ENCODE data around the gene C14orf132.

Gene C14orf132

DNA sequence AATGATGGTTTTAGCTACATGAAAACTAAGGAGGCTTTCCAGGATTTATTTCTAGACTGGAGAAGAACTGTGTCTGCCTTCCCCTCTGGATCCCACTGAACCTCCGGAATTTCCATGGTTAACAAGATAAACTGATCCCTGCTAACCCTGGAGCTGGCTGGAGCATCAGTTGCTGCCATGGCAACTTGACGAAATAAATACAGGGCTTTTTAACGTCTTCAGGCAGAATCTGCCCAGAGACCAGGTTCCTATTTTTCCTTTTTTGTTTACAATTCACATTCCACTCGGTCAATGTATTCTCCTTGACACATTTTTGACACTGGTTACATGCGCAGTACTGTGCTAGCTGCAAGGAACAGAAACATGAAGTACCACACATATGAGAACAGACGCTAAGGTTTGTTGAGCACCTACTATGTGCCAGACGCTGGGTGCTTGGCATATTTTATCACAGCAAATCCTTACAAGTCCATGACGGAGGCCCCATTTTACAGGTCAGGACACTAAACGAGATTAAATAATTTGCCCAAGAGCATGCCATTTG is 1.7 kb downstream of the C14orf132 start:
- DNase-seq: peak; percentile 13

DNA sequence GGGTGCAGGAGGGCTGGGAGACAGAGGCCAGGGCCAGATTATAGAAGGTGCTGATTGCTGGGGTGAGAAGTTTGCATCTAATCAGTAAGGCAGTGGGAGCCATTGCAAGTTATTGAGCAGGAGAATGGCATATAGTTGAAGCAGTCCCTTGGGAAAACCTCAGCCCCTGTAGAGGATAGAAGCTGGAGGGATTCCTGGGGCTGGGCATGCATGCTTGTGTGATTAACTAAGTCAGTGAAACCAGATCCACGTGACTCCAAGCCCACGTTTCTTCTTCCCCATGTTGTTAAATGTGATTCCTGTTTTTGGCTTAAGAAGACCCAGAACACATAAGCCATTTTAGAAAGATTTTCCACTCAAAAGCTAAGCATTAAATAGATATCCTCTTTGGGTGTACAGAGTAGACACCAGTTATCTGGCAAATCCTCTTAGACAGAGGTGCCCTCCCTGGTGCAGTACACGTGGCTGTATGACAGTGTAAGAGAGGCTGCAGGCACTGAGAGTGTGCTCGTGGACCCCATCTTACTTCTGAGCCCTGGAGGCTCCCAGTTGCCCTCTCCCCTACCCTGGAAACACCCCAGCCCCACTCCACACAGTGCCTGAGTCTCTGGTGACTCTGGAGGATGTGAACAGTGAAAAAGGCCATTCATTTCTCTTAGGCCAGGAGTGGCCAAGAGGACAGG is 3.2 kb downstream of the C14orf132 start:
- DNase-seq: peak; percentile 76

DNA sequence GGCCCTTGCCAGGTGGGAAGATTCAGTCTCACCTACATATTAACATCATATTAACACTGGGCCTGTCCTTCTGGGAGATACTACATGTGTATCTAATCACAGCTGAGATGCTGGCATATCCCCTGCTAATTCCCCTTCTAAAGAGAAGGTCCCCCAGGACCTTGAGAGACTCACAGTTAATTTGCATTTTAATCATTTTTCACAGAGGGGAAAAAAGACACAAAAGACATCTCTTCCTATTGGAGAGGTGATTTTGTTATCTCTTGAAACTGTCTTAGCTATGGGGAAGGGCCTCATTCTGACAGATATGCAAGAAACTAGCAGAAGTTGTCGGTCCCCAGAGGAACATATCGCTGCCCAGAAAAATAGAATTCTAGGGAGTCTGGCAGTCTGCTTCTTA is 7.5 kb downstream of the C14orf132 start:
- no peak for DNase-seq

DNA sequence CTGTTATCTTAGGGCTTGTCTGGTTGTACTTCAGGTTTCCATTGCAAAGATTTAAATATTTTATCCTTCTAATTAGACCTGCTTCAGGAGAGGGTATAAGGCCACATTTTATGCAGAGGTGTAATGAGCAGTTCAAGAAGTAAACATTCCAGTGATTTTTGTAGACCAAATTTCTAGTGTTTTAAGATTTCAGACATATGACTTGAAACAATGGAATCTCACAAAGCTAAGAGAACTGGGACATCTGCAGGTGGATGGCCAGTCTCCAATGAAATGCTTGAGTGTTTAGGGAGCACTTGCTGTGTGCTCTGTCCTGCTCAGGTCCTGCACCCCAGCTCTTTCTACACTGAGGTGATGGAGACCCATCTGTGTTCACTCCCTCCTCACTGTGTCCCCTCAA is 7.9 kb downstream of the C14orf132 start:
- DNase-seq: peak; percentile 27

DNA sequence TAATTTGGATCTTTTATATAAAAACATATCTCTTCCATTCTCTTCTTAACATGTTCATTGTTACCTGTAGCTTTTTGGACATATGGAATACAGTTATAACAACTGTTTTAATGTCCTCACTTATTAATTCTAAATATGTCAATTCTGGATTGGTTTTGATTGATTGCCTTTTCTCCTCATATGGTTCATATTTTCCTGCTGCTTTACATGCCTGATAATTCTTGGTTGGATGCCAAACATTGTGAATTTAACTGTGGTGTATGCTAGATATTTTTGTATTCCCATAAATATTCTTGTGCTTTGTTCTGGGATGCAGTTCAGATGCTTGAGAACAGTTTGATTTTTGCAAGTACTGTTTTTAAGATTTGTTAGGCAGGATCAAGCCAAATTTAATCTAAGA is 10.8 kb downstream of the C14orf132 start:
- peak; percentile 65 for DNase-seq

DNA sequence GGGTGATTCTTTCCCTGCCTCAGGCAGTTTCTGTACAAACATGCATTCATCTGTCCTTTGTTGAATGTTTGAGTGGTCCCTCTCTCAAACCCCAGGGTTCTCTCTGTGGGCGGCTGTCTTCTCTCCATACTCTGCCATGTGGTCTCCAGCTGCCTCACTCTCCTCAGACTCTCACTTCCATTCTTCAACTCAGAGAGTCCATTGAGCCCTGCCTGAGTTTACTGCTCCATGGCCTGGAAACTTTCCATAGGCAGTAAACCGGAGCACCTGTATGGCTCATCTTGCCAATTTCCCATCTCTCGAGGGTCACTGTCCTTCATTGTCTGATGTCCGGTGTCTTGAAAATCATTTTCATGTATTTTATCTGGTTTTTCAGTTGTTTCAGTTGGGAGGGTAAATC is 11.3 kb downstream of the C14orf132 start:
- peak; percentile 21 for DNase-seq

DNA sequence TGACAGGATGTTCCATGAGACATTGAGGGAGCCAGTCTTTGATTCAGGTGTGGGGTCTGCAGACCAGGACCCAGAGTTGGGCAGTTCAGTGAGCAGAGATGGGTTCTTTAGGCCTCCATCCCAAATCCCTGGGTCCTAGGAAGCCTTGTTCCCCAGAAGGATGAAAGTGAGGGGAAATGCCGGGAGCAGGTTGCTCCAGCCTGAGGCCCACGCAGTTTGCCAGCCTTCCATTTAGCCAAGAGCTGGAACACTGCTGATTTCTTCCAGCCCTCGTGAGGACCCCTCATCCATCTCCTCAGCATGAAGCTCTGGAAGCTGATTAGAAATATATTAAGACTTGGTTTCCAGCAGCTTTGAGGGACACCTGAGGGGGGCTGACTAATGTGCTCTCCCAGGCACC is 12.1 kb downstream of the C14orf132 start:
- no peak for DNase-seq

DNA sequence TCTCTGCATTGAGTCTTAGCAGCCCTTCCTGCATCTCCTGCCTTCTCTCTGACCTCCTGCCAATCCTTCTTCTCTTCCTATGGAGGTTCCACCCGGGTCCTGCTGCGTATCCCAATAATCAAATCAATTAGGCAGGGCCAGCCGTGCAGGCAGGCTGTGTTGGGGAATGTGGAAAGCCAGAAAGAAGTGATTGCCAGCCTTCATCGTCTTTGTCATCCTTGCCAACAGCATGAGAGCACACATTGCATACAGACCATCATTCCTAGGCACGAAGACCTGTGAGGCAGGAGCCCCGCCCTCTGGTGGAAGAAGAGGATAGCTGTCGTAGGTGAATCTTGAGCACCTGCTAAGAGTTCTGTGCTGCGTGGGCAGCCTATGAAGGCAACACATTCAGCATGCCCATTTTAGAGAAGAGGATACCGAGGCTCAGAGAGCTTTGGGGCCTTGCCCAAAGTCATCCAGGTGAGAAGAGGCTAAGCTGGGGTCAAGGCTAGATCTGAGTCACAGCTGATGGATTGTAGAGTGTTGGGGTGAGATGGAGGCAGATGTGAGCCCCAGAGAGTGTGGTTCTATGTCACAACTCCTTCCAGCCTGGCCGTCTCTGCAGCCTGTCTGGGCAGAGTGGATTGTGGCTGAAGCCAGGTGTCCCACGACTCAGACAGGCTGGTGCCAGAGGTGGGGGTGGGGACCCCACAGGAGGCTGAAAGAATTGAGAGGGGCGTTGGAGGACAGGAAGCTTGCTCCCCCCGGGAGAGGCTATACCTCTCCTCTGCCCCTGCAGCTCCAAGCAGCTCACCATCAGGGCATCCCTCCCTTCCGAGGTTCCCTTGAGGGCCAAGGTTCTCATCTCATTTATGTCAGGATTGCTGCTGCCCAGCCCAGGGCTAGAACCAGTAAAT is 12.7 kb downstream of the C14orf132 start:
- DNase-seq: peak; percentile 18

DNA sequence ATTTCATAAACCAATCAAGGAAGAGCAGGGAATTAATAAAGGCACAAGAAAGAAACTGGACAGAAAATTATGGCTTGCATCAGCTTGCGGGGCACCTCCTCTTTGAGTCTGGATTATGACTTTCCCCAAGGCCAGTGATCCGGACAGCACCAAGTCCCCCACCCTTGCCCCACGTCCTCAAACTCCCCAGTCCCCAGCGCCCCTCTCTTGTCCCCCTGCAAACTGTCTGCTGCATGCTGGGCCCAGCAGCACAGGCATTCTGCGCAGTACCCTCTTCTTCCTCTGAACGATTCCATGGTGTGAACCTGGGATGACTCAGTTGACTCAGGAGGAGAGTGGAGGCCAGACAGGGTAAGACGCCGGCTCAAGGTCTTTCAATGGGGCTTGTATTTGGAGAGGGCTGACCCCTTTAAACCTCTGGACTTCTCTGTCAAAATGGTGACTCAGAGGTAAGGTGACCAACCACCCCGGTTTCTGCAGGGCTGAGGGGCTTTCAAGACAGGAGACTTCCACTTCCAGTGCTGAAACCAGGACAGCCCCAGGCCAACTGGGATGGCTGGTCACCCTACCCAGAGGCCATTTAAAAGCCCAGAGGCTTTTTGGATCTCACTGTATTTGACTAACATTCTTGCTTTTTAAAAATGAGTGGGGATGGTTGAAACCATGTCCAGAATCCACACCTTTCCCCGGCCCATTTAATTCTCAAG is 13.5 kb downstream of the C14orf132 start:
- DNase-seq: peak; percentile 7

DNA sequence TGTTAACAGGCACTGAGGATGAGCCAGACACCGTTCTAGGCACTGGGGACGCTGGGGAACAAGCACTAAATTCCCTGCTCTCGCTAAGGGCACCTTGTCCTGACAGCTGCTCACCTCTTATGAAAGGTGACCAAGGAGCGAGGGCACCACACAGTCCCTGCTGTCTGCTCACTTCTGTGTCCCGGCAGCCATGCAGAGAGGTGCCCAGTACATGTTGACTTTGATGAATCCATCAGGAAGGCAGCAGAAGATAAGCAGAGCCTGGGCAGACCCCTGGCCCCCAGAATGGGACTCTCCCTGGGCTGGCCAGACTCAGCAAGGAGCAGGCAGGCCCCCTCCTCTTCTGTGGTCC is 14.1 kb downstream of the C14orf132 start:
- DNase-seq: no peak

DNA sequence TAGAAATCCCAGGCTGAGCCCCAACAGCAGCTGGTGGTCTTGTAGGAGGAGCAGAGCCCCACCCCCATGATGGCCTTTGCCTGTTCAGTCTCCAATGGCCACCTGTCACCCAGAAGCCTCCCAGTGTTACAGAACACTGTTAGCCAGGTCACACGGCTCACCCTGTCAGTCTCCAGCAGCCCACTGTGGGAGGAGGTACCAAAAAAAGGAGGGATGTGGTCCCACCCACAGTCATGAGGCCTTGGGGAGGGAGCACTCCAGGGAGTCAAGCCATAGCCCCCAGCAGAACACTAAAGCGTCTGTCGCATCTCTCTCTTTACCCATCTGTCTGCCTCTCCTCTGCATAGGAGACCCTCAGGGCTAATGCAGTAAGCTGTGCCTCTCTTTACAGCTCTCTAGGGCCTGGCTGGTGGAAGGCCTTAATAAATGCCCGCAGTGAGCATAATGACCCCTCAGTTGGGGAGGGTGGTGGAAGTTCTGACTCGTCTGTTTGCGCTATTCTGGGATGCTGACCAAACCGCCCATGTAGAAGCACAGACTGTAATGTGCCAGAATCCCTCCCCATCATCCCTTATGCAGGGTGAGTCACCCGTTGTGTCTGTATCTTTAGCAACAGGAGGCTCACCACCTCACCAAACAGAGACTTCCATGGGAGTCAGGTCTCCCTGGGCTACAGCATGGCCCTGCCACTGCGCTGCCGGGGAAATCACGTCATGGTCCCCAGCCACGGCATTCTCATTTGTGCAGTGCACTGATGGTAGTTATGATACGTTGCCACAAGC is 14.6 kb downstream of the C14orf132 start:
- DNase-seq: peak; percentile 95

DNA sequence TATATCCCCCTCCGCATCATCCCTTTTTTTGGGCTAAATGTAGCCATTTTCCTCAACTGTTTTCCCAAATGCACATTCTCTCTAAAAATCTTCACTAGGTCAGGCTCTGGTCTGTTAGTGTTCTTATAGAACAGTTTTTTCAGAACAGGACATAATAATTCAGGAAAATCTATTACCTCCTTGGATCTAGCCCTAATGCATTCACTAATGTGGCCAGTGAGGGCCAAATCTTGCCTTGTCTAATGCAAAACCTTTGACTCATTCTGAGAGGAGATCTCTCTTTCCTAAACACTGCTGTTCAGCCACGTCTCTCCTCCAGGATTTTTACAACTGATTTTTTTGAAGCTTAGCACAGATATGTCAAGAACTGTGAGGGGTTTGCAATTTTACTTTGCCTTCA is 15.5 kb downstream of the C14orf132 start:
- DNase-seq: no peak

DNA sequence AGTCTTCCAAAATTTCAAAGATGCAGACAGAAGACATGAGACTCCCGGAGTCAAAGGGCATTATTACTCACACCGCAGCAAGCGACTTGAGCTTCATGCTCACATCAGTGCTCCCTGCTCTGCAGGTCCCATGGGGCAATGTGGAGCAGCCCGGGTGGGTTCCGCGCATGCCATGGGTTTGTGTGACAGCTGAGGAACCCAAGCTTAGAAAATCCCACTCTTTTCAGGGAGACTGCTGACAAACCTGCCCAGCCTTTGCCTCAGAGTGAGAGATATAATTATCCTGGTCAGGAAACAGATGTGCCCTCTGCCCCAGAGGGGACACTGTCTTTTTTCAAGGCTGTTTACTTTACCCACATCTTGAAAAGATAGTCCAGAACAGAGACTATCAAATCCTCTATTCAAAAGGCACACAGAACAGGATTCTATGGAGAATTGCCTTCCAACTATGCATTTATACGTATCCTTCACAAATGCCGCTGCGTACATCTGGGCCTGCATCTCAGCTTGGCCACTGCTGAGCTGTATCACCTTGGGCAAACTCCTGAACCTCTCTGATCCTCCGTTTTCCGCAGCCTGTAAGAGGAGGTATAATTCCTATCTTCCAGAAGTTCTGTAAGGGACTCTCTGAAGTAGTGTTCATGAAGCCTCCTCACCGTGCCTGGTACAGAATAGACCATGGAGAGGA is 16.0 kb downstream of the C14orf132 start:
- DNase-seq: peak; percentile 16

DNA sequence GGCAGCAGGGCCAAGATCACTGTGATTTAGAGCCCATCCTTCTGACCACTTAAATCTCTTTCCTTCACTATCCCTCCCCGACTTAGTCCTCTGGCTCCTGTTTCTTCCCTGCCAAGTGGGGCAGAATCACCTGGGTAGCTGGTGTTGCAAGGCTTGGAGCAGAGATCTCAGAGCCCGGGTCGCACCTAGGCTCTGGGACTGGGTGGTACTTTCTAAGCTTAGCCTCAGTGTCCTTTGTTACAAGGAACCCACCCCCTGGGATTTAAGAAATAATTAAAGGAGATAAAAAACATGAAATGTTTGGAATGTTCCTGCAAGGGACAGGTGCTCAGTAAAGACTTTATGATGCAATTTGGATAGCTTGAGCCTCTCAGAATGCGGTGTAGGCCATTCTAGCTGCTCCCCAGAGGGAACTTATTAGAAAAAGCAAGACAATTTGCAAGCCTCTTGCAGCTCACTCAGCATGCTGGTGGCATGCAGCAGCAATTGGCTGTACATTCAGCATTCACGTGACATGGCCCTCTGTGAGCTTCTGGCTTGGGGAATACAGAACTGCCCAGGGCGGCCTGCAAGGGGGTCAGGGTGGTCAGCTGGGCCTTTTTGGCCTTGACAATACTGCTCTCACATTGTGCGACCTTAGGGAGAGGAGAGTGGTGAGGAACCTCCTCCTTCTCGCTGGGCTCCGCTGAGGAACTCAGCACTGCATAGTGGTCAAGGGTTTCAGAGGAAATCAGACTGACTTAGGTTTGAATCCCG is 16.8 kb downstream of the C14orf132 start:
- no peak for DNase-seq

DNA sequence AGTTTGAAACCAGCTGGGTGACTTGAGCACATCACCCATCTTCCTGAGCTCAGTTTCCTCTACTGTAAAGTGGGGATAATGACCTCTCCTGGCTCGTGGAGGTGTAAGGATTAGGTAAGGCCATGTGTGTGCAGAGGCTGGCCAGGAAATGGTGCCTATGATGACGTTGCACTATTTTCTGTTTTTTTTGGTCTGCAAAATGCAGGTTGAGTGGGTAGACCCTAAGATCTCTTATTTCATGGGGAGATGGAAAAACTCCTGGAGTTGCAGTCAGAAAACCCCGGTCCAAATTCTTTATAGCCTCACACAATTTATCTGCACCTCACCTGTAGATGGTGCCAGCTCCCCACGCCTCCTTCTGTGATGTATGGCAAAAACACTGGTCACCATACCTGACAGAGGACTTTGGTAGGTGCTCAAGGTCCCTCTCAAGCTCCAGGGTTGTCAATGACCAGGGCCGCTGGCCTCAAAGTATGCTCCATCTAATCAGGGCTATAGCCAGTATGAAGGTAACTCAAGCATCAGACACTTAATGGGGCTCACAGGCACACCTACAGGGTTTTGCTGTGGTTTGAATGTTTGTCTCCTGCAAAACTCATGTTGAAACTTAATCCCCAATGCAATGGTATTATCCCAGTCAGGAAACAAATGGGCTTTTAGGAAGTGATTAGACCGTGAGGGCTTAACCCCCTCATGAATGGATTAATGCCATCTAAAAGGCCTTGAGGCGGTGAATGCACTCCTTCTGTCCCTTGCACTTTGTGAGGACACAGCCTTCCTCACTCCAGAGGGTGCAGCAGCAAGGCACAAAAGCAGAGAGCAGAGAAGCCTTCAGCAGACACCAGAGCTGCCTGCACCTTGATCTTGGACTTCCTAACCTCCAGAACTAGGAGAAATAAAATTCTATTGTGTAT is 17.6 kb downstream of the C14orf132 start:
- DNase-seq: no peak

DNA sequence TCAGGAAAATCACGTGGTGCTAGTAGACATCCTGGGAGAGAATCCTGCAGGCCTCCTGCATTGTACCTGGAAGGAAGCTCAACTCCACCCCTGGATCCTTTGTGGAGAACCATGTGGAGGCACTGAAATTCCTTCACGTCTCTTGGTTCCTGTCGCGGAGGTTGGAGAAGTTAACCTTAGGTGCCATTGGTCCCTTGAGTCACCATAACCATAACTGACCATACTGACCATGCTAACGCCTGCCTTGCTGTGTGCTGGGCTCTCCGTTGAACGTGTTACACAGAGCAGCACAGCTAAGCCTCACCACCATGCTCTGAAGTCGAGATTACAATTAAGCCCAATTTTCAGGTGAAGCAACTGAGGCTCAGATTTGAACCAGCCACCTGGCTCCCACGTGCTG is 18.6 kb downstream of the C14orf132 start:
- DNase-seq: no peak

DNA sequence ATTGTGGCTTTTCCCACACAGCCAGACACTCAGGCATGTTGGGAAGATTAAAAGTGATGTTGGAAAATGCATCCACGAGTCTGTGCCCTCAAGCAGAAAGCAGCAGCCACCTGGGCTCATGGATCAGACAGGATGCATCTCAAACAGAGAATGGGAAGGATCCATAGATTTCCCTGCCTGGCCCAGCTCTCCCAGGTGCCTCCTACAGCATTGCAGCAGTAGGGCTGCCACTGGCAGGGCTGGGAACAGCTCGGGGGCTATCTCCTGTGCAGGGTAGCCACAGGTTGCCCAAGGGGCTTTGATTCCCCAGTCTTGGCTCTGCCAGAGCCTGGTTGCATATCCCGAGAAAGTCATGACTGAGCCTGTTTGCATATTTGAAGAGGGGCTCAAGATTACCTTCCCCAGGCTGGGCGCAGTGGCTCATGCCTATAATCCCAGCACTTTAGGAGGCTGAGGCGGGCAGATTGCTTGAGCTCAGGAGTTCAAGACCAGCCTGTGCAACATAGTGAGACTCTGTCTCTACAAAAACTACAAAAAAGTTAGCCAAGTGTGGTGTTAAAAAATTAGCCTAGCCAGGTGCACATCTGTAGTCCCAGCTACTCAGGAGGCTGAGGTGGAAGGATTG is 19.5 kb downstream of the C14orf132 start:
- no peak for DNase-seq

DNA sequence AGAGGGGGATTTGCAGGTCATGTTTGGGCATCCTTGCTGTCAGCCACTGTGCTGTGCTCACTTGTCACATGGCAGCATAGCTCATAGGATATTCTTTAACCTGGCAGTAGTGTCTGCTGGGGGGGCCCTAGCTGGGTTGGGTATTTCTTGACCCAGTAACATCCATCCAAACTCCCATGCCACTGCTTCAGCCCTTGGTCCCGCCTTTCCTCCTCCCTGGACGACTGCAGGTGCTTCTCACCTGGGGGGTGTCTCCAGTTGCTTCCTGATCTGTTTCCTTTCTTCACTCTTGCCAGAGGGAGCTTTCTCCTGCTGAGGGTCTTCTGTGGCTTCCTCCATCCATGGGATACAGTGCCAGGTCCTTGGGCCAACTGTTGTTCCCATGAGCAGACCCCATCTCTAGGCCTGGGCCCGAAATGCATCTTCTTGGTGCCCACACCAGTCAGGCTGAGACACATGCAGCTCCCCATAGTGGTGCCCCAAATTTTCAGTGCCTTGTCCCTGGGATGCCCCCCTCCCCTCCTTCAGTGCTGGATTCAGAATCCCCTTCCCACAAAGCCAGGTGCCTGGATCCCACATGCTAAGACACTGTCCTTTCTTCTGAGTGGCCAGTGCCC is 20.5 kb downstream of the C14orf132 start:
- no peak for DNase-seq

All from fibroblast of upper back skin (primary cell).